ENCODE measurements around the gene PTPRN2. TPM values are rescaled to one million over a fixed set of nuclear protein-coding genes. Genes with fewer than 3 reads are reported as not detected.

PTPRN2 gene
- total RNA-seq, 1 experiment from 2014 or later: 2.1 TPM

- TF ChIP-seq FOSL1 (IDR thresholded peaks at IDR 0.05; ENCODE audit: low read depth) (no peak), ELF1 (IDR thresholded peaks at IDR 0.05; ENCODE audit: borderline replicate concordance, low read depth) (no peak), CTCF (IDR thresholded peaks at IDR 0.05 in 2 of 3, conservative IDR thresholded peaks at IDR 0.05 in 1 of 3; ENCODE audit: borderline replicate concordance in 1 of 3, insufficient read depth in 1 of 3, low read depth in 2 of 3, low read length in 2 of 3) (no peak), EZH2 (IDR thresholded peaks at IDR 0.05) (no peak), ZNF274 (IDR thresholded peaks at IDR 0.05; ENCODE audit: low read depth, low read length) (no peak)
Observed at GRCh38 chr7:157503229-157503628, 1084.4 kb downstream of the PTPRN2 start (continued).

- POLR2A ChIA-PET: no interaction called here
- TF ChIP-seq REST (IDR thresholded peaks at IDR 0.05; ENCODE audit: low read depth) (no peak), FOSL1 (IDR thresholded peaks at IDR 0.05; ENCODE audit: low read depth) (no peak), YY1 (IDR thresholded peaks at IDR 0.05; ENCODE audit: extremely low read depth, insufficient replicate concordance, low read depth, low read length) (no peak), SIN3A (IDR thresholded peaks at IDR 0.05; ENCODE audit: low read depth) (no peak), CEBPB (IDR thresholded peaks at IDR 0.05; ENCODE audit: low read depth) (no peak), EZH2 (IDR thresholded peaks at IDR 0.05) (no peak), POLR2AphosphoS5 (IDR thresholded peaks at IDR 0.05; ENCODE audit: low read depth, low read length) (no peak), ZBTB33 (IDR thresholded peaks at IDR 0.05; ENCODE audit: extremely low read depth, insufficient replicate concordance, low read length) (no peak), SP1 (IDR thresholded peaks at IDR 0.05; ENCODE audit: low read depth) (no peak), RAD21 (IDR thresholded peaks at IDR 0.05; ENCODE audit: low read depth) (no peak), ZNF274 (IDR thresholded peaks at IDR 0.05; ENCODE audit: low read depth, low read length) (no peak)
- no peak for ATAC-seq
Observed at GRCh38 chr7:157502701-157503111, 1084.9 kb downstream of the PTPRN2 start.

More at GRCh38 chr7:157502701-157503111, 1084.9 kb downstream of the PTPRN2 start:
- Histone ChIP-seq H3K9ac (ENCODE audit: low read length) (no peak overlapping the region), H3K9me2 (ENCODE audit: insufficient read depth) (no peaks in the 10 kb centered on the region), H2AFZ (ENCODE audit: low read depth, low read length, poor library complexity, severe bottlenecking) (no peak overlapping the region), H4K20me1 (ENCODE audit: insufficient read depth) (no peaks in the 10 kb centered on the region), H3K4me2 (ENCODE audit: low read length) (no peak overlapping the region), H3K9me3 (ENCODE audit: control insufficient read depth in 1 of 2, insufficient read depth in 1 of 2, low read depth in 1 of 2, low read length in 2 of 2) (0 out of 4 replicates have a peak, but pooled peaks cover 0 to 4% of the 10 kb centered on the region in 2 experiments), H3K4me1 (ENCODE audit: control insufficient read depth in 1 of 2, insufficient read depth in 2 of 2, low read length in 2 of 2) (no peaks in the 10 kb centered on the region), H3K27me3 (ENCODE audit: insufficient read depth, low read length) (no peaks in the 10 kb centered on the region), H3K4me3 (replicated peaks in 1 of 2; ENCODE audit: low read depth in 1 of 2, low read length in 2 of 2) (no peak overlapping the region), H3K79me2 (ENCODE audit: insufficient read depth, low read length) (no peaks in the 10 kb centered on the region), H3K36me3 (ENCODE audit: control insufficient read depth in 1 of 2, insufficient read depth in 2 of 2, low read length in 2 of 2) (no peaks in the 10 kb centered on the region), H3K27ac (ENCODE audit: low read depth, low read length) (no peak overlapping the region)
- RAD21 ChIA-PET (ENCODE audit: low non-redundant PET in 1 of 2, low total read pairs in 2 of 2, uncharacterized antibody in 2 of 2, unreplicated experiment in 2 of 2): no interaction called here
- no peak for DNase-seq (ENCODE audit: low read depth, low spot score)
- CTCF ChIA-PET: no interaction called here
- intact Hi-C loops (cut with micrococcal nuclease): no loop called here
- BruUV-seq (replicated peaks): no TSS peak
